HG03439 (cell line): Measurements from ENCODE around the gene CBX7.
"Not testable (repeated sequence)": the region's sequence is repeated elsewhere in the genome, so short reads cannot be mapped to it uniquely, and the experiment has no call there.

Experiments
- ATAC-seq: cut with Tn5 transposase; IDR thresholded peaks from one replicate; pipeline ENCODE4 v1.9.1; 2021; ENCODE audit warnings: mild to moderate bottlenecking, moderate library complexity; ENCODE audit not compliant: unreplicated experiment

Gene CBX7

GRCh38 chr22:39174498-39175352 lies 22.2 kb upstream of the CBX7 start:
- no peak for ATAC-seq

GRCh38 chr22:39173787-39174497 lies 21.5 kb upstream of the CBX7 start:
- ATAC-seq = no peak

DNA sequence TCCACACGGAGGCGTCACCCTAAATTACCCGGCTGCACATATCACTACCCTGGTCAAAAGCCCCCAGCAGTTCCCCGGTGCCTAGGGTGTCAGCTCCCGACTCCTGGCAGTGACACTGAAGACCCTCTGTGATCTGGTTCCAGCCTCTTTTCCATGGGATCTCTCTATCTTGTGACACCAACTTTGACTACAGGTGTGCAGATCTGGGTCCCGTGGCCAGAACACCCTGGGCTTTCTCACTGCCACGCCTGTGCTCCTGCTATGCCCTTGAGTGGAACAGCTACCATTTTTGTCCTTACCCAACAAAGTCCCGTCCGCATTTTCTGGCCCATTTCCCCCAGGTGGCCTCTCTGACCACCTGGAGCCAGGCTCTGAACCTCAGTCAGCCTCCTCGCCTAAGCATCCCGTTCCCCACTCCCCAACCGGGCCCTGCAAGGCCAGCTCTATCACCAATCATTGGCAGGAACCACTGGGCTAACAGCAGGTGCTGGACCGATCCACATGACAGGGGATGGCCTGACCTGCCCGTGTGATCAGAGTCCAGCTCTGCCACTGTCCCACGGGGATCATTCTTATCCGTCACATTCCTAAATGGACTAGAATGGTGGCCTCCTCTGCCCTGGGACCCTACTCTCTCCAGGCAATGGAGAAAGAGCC lies 20.7 kb upstream of the CBX7 start:
- no peak for ATAC-seq

DNA sequence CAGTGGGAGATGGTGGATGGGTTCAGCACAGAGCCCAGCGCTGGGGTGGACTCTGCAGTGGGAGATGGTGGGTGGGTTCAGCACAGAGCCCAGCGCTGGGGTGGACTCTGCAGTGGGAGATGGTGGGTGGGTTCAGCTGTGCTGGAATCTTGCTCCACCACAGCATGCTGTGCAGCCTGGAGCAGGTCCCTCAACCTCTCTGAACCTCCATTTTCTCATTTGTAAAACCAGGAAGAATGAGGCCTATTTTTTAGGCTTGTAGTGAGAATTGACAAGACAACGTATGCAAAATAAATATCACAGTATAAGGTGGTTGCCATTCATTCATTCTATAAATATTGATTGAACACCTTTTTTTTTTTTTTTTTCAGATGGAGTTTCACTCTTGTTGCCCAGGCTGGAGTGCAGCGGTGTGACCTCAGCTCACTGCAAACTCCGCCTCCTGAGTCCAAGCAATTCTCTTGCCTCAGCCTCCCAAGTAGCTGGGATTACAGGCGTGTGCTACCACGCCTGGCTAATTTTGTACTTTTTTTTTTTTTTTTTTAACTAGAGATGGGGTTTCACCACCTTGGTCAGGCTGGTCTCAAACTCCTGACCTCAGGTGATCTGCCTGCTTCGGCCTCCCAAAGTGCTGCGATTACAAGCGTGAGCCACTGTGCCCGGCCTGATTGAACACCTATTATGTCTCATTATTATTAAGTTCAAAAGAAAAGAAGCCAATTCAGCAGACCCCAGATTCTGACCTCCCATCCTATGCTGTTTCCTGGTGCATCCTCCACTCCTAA lies 20.0 kb upstream of the CBX7 start:
- ATAC-seq = not testable (repeated sequence)

DNA sequence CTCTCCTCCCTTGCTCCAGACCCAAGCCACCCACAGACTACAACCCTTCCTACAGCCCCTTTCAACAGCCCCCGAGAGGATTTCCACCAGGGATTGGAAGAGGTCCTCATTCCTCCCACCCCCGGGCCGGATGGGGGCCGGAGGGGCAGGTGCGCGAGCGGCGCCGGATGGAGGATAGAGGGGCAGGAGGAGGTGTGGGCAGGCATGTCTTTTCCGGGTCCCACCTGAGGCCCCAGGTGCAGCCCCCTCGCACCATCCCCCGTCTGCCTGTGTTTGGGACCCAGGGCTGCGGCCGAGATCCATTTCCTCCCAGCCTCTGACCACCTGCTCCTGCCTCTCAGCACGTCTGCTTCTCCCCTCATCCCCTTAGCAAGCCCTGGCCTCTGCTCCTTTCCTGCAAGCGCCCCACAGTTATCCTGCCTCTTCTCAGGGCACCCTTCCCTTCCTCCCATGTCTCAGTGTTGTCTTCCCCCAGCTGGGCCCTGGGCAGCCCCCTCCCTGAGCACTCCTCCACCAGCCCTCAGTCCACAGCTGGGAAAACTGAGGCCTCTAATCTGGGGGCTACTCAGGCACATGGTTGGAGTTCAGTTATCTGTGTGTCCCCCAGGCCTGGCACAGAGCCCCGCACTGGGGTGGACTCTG lies 19.3 kb upstream of the CBX7 start:
- ATAC-seq = no peak

DNA sequence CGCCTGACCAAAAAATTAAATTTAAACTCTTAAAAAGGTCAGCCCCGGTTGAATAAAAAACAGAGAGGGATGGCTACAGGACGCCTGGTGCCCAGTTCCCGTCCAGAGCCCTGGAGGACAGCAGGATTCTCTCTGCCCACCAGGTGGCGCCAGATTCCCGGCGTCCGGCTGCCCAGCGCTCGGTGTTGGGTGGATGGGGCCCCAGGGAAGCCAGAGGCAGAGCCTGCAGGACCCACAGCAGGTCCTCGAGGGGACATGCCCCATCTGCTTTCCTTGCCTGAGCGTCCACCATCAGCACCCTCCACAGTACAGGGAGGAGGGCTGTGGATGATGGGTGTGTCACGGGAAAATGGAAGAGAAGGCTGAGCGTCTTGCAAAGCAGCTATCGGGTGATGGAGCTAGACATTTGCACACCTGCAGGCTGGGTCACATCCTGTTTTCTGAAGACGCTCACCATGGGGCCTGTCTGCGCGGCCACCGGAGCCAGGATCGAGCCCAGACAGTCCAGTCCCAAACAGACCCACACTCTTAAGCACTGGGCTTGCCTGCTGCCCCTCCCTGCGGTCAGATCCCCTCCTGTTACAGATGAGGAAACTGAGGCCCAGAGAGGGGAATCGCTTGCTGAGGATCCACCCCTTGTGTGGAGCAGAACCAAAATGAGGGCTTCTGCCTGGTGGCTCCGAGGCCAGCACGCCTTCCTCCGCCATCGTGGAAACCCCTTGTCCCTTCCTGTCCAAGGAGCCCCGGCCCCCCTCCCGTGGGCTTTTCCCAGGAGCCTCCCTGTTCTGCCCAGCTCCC lies 18.5 kb upstream of the CBX7 start:
- ATAC-seq = peak; percentile 65

DNA sequence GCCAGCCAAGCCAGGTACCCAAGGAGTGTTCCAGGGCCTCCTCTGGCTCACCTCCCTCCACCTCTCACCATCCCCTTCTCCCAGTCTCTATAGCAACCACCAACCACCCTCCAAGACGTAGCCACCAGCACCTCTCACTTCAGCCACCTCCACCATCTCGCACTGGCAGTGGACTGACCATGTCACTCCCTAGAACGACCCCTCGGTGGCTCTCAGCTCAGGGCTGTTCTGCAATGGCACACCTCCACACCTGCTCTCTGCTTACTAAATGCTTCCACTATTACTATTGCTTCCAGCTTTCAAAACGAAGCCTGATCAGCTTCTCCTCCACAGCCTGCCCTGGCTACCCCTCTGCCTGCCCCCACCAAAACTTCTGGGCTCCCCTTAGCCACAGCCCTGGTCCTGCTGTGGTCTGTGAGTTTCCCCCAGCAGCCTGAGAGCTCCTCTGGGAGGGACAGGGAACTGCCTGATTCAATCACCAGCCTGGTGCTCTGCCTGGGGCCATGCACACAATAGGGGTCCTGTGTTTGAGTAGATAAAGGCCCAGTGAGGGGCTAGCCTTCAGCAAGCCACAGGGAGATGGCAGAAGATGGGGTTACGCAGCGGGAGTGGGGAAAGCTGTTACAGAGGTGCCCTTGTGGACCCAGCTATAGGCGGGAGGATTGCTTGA lies 17.5 kb upstream of the CBX7 start:
- ATAC-seq = no peak

DNA sequence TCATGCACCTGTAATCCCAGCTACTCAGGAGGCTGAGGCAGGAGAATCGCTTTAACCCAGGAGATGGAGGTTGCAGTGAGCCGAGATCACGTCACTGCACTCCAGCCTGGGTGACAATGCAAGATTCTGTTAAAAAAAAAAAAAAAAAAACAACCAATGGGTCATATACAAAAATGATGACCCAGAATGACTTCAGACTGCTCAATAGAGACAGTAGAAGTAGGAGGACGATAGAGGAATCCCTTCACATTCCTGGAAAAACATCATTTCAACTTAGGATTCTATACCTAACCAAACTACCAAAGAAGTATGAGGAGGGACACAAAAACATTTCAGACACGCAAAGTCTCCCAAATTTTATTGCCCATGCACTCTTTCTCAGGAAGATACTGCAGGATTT lies 14.1 kb upstream of the CBX7 start:
- ATAC-seq = no peak

DNA sequence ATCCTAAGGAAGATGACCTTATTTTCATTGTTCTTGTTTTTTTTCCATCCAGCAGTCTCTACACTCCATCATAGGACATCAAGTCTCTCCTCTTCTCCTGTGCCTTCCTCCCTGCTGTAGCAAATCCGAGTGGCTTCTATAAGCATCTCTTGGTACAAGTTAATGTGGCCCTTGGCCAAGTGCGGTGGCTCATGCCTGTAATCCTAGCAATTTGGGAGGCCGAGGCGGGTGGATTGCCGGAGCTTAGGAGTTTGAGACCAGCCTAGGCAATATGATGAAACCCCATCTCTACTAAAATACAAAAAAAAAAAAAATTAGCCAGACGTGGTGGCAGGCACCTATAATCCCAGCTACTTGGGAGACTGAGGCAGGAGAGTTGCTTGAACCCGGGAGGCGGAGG lies 3.6 kb upstream of the CBX7 start:
- not testable (repeated sequence) for ATAC-seq

DNA sequence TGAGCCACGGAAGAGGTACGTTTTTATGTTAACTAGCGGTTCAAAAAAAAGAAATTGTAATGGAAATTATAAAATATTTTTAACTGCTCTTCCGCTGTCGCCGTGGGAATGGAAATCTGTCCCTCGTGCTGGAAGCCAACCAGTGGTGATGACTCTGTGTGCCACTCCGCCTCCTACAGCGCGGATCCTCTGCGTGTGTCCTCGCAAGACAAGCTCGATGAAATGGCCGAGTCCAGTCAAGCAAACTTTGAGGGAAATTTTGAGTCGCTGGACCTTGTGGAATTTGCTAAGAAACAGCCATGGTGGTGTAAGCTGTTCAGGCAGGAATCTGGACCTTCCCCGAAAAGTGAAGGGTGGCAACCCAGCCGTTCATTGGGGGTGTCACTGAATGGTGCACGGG lies 2.9 kb upstream of the CBX7 start:
- no peak for ATAC-seq

- ATAC-seq = peak; percentile 14
These were observed 789 bp upstream of the CBX7 start for GRCh38 chr22:39153220-39153717.

DNA sequence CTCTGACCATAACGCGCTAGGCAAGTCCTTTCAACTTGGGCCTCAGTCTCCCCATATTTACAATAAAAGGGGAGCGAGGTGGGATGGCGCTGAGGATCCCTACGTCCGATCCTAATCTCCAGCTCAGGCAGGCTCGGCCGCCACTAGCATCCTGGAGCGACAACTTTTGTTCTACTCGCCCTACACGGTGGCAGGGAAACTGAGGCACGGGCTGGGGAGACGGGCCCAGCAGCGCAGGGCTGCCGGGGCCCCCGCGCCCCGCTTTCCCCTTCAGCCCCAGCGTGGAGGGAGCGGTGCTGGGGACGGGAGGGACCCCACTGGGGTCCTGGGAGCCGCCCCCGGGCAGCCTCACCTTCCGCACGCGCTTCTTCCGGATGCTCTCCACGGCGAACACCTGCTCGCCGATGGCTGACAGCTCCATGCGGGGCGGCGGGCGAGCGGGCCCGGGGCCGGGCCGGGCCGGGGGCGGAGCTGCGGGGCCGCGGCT lies 413 bp downstream of the CBX7 start:
- ATAC-seq = no peak

DNA sequence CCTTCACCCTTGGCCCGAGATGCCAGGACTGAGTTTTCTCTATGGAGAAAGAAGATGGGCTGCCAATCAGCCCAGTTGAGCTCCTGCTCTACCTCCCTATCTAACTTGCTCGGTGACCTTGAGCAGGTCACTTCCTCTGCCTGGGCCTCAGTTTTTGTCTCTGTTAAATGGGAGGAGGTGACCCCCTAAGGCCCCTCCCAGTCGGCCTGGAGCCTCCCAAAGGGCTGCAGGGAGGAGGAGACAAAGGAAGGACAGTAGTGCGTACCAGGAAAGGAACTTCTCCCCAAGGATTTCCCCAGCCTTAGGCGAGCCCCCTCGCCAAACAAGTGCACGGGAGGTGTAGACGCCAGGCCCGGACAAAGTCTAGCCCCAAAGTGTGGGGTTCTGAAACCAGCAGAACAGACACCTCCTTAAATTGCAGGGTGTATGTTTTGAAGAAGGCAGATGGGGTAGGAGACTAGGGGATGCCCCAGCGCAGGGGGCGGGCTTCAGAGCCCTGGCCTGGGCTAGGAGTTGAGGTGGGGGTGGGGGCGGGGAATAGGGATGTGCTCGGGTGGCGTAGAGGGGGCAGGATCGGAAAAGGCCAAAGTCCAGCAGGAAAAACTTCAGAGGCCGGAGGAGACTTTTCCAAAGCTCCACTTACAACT lies 1.0 kb downstream of the CBX7 start:
- no peak for ATAC-seq

- ATAC-seq = no peak
These were observed 1.6 kb downstream of the CBX7 start for GRCh38 chr22:39150848-39151215.

GRCh38 chr22:39149915-39150847 lies 2.3 kb downstream of the CBX7 start:
- no peak for ATAC-seq

GRCh38 chr22:39148727-39149535 lies 3.5 kb downstream of the CBX7 start:
- ATAC-seq = no peak
